GM19328 (cell line): ENCODE results near the gene RPS10.
"Not testable (repeated sequence)": the region's sequence is repeated elsewhere in the genome, so short reads cannot be mapped to it uniquely, and the experiment has no call there.

Experiments used
- ATAC-seq: cut with Tn5 transposase; IDR thresholded peaks from one replicate; pipeline ENCODE4 v1.9.1; 2021; ENCODE audit warnings: mild to moderate bottlenecking, moderate library complexity; ENCODE audit not compliant: unreplicated experiment

The RPS10 gene

DNA sequence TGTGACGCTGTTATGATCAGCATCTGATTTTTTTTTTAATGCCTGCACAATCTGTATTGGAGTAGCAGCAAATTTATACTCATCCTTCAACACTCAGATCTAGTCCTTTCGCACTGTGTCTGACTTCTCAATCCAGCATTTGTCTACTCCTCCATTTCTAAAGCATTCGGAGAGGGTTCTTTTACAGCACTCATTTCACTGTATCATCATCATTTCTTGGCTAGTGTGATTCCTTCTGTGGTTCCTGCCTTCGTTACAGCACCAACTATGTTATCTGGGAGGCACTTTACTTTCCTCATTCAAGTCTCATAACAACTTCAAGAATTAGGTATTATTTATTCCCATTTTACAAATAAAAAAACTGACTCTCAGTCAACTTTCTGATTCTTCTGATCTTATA lies 51.4 kb downstream of the RPS10 start:
- ATAC-seq: no peak

DNA sequence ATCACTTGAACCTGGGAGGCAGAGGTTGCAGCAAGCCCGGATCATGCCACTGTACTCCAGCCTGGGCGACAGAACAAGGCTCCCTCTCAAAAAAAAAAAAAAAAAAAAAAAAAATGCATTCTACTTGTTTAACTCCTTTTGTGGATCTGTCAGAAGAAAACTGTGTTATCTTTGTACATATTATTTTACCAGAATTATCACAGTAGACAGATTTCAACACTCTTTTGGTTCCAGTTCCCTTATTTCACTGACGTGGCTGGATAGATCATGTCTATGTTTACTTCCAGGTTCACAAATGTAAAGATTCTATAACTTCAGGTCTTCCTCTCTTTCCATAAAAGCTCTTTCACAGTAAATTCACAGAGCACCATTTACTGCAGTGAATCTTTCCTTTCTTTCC lies 51.8 kb downstream of the RPS10 start:
- ATAC-seq: no peak

DNA sequence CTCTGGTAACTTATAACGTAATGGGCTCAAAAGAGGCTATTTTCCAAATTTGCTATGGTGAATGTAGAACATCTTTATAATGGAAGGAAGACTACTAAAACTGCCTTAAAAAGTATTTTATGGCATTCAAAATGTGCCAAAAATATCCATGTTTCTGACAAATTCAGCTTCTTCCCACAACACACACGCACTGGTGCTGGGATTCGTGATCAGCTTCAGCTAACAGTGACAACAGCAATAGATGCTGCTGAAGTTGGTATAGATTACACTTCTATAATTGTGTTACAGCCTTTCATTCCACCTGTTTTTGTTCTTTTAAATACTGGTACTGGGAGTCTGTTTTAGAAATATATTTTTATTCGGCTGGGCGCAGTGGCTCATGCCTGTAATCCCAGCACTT lies 52.4 kb downstream of the RPS10 start:
- ATAC-seq: no peak

- not testable (repeated sequence) for ATAC-seq
Observed at GRCh38 chr6:34371865-34372264, 54.0 kb downstream of the RPS10 start.

GRCh38 chr6:34370361-34370760 lies 55.5 kb downstream of the RPS10 start:
- ATAC-seq: no peak

DNA sequence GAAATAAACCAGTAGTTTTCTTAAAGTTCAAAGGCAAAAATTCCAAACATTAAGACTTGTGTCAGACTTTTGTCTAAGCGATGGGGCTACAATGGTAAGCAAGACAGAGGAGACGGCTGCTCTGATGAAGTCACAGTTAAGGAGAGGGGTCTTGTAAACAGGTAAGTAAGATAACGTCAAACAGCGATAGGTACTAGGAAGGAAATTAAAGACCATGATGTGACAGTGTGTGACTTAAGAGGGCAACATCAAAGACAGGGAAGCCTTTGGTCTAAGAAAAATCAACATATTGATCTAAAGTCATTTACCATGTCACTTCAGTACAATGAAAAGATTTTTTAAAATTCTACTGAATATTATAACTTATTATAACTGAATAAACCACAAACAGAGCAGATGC lies 56.5 kb downstream of the RPS10 start:
- ATAC-seq: no peak
